H1 (cell line): ENCODE results near the gene ADGRV1. TPM values are rescaled to one million over a fixed set of nuclear protein-coding genes. Genes with fewer than 3 reads are reported as not detected.

Experiments used
- CTCF ChIA-PET: fragments of 300-600 bp; sonication (Branson Sonifier 250); formaldehyde crosslinking; loops from one replicate; lab custom pipeline; 2021; ENCODE audit not compliant: partially characterized antibody; lab: Charles Lee
- POLR2A ChIA-PET: fragments of 300-600 bp; sonication (Branson Sonifier 250); formaldehyde crosslinking; loops from one replicate; lab custom pipeline; 2021; ENCODE audit warnings: inconsistent platforms; ENCODE audit not compliant: partially characterized antibody; lab: Charles Lee
- DNase-seq, 2 experiments: peaks; one replicate each; pipeline versions ENCODE4 v3.0.0 to v3.0.0-alpha.2; 2010 to 2022; ENCODE audit warnings: low spot score in 2 of 2, low read depth in 1 of 2, mixed read lengths in 1 of 2
- FAIRE-seq: peaks from 2 replicates; lab custom pipeline; 2011; peaks lifted over from hg19 to GRCh38; lab: Jason Lieb, UNC
- H2AFZ ChIP-seq: 2 replicates; pipeline ENCODE4 v1.8.1; 2012; ENCODE audit warnings: low read length, inconsistent platforms
- H2AK5ac ChIP-seq: 2 replicates; pipeline ENCODE4 v1.6.1; 2013; ENCODE audit warnings: low read depth, low read length
- H2BK120ac ChIP-seq: replicated peaks from 2 replicates; pipeline ENCODE3; 2013; ENCODE audit warnings: low read depth, low read length, inconsistent platforms
- H2BK12ac ChIP-seq: 2 replicates; pipeline ENCODE4 v1.6.1; 2013; ENCODE audit warnings: low read depth, low read length
- H2BK15ac ChIP-seq: 2 replicates; pipeline ENCODE4 v1.6.1; 2013; ENCODE audit warnings: low read length
- H2BK20ac ChIP-seq: 2 replicates; pipeline ENCODE4 v1.6.1; 2013; ENCODE audit warnings: low read length
- H2BK5ac ChIP-seq: 2 replicates; pipeline ENCODE4 v1.6.1; 2013; ENCODE audit warnings: low read depth, low read length
- H3K14ac ChIP-seq: 2 replicates; pipeline ENCODE4 v1.6.1; 2013; ENCODE audit warnings: inconsistent platforms; ENCODE audit not compliant: insufficient read length
- H3K18ac ChIP-seq: 2 replicates; pipeline ENCODE4 v1.6.1; 2013; ENCODE audit warnings: low read length; ENCODE audit errors: extremely low read depth
- H3K23ac ChIP-seq: 2 replicates; pipeline ENCODE4 v1.6.1; 2013; ENCODE audit warnings: inconsistent platforms; ENCODE audit not compliant: insufficient read length
- H3K23me2 ChIP-seq: 2 replicates; pipeline ENCODE4 v1.6.1; 2013; ENCODE audit warnings: low read depth, low read length
- H3K27ac ChIP-seq: 2 replicates; pipeline ENCODE4 v1.6.1; 2011; ENCODE audit warnings: low read depth, low read length, inconsistent platforms
- H3K27me3 ChIP-seq, 4 experiments: replicated peaks in 1 of 4; 1 replicate in 1 of 4; 2 replicates in 3 of 4; pipeline versions ENCODE4 v1.6.1 to v1.8.1; 2011 to 2013; ENCODE audit warnings: low read length in 3 of 4, mild to moderate bottlenecking in 3 of 4, inconsistent platforms in 2 of 4, mixed read lengths in 2 of 4, moderate library complexity in 1 of 4; ENCODE audit not compliant: control insufficient read depth in 3 of 4, insufficient read depth in 3 of 4; ENCODE audit errors: extremely low read depth in 1 of 4
- H3K36me3 ChIP-seq, 4 experiments: 2 replicates each; pipeline versions ENCODE4 v1.6.1 to v1.8.1; 2011 to 2013; ENCODE audit warnings: mild to moderate bottlenecking in 4 of 4, low read length in 3 of 4, moderate library complexity in 2 of 4, control low read depth in 1 of 4, inconsistent platforms in 1 of 4; ENCODE audit not compliant: insufficient read depth in 4 of 4, control insufficient read depth in 2 of 4
- H3K4ac ChIP-seq: replicated peaks from 2 replicates; pipeline ENCODE3; 2013; ENCODE audit warnings: low read length, low read depth, mixed read lengths, inconsistent platforms; ENCODE audit not compliant: insufficient read length
- H3K4me1 ChIP-seq, 4 experiments: replicated peaks in 1 of 4; 1 replicate in 1 of 4; 2 replicates in 3 of 4; pipeline versions ENCODE4 v1.6.1 to v1.8.1; 2011 to 2013; ENCODE audit warnings: low read length in 3 of 4, inconsistent platforms in 2 of 4, mixed read lengths in 1 of 4; ENCODE audit not compliant: insufficient read depth in 4 of 4, control insufficient read depth in 3 of 4
- H3K4me2 ChIP-seq, 2 experiments: 2 replicates each; pipeline versions ENCODE4 v1.6.1 to v1.8.1; 2011 to 2013; ENCODE audit warnings: low read depth in 2 of 2, low read length in 2 of 2, control low read depth in 1 of 2, inconsistent platforms in 1 of 2, mild to moderate bottlenecking in 1 of 2; ENCODE audit not compliant: insufficient read depth in 1 of 2
- H3K4me3 ChIP-seq, 4 experiments: fragments of 200-600, 300-600 bp in 1 of 4; sonication (generic), shearing (Covaris generic), sonication (Bioruptor Twin) in 1 of 4; 2 replicates each; pipeline versions ENCODE4 v1.5.1 to v1.8.1; 2011 to 2016; ENCODE audit warnings: low read length in 4 of 4, low read depth in 3 of 4, control low read depth in 2 of 4, inconsistent platforms in 2 of 4, mild to moderate bottlenecking in 2 of 4, mixed read lengths in 1 of 4, moderate library complexity in 1 of 4; ENCODE audit not compliant: insufficient read depth in 2 of 4; ENCODE audit errors: extremely low read depth in 1 of 4
- H3K56ac ChIP-seq: replicated peaks from 2 replicates; pipeline ENCODE3; 2013; ENCODE audit warnings: low read depth, mild to moderate bottlenecking, mixed read lengths, low read length, inconsistent platforms; ENCODE audit not compliant: insufficient read length
- H3K79me1 ChIP-seq: 2 replicates; pipeline ENCODE4 v1.6.1; 2013; ENCODE audit warnings: low read depth, low read length, control low read depth
- H3K79me2 ChIP-seq, 2 experiments: 2 replicates each; pipeline versions ENCODE4 v1.6.1 to v1.8.1; 2012 to 2013; ENCODE audit warnings: low read length in 2 of 2, mild to moderate bottlenecking in 2 of 2, inconsistent platforms in 1 of 2; ENCODE audit not compliant: insufficient read depth in 2 of 2, control insufficient read depth in 1 of 2
- H3K9ac ChIP-seq, 4 experiments: replicated peaks in 1 of 4; 1 replicate in 1 of 4; 2 replicates in 3 of 4; pipeline versions ENCODE4 v1.6.1 to v1.8.1; 2011 to 2013; ENCODE audit warnings: low read depth in 3 of 4, low read length in 3 of 4, control low read depth in 2 of 4, mild to moderate bottlenecking in 2 of 4, moderate library complexity in 2 of 4, inconsistent platforms in 1 of 4; ENCODE audit errors: extremely low read depth in 1 of 4
- H3K9me3 ChIP-seq, 2 experiments: 2 replicates each; pipeline versions ENCODE4 v1.6.1 to v1.8.1; 2012 to 2013; ENCODE audit warnings: mild to moderate bottlenecking in 2 of 2, moderate library complexity in 2 of 2, control low read depth in 1 of 2, inconsistent platforms in 1 of 2, low read depth in 1 of 2, low read length in 1 of 2, mixed read lengths in 1 of 2; ENCODE audit not compliant: insufficient read depth in 2 of 2
- H4K20me1 ChIP-seq, 2 experiments: replicated peaks in 1 of 2; 2 replicates each; pipeline versions ENCODE3 to v1.8.1; 2011 to 2013; ENCODE audit warnings: inconsistent platforms in 2 of 2, low read length in 2 of 2, mild to moderate bottlenecking in 1 of 2; ENCODE audit not compliant: insufficient read depth in 2 of 2, control insufficient read depth in 1 of 2
- H4K5ac ChIP-seq: 2 replicates; pipeline ENCODE4 v1.6.1; 2013; ENCODE audit warnings: low read length, low read depth, mixed read lengths, inconsistent platforms; ENCODE audit not compliant: insufficient read length
- H4K8ac ChIP-seq: 2 replicates; pipeline ENCODE4 v1.8.0; 2013; ENCODE audit warnings: mild to moderate bottlenecking, moderate library complexity, low read length, inconsistent platforms; ENCODE audit not compliant: insufficient read depth; ENCODE audit errors: extremely low read depth
- H4K91ac ChIP-seq: replicated peaks from 2 replicates; pipeline ENCODE3; 2013; ENCODE audit warnings: low read length, mixed read lengths, inconsistent platforms; ENCODE audit not compliant: insufficient read length
- BCL11A ChIP-seq, 2 experiments: IDR thresholded peaks; one replicate each; pipeline ENCODE4 v1.6.1; 2011; ENCODE audit warnings: low read depth in 2 of 2, low read length in 2 of 2, mild to moderate bottlenecking in 2 of 2
- BRCA1 ChIP-seq: IDR thresholded peaks from 2 replicates; pipeline ENCODE4 v1.6.1; 2012; ENCODE audit warnings: low read depth, low read length, improper control_type of control experiment
- CBX8 ChIP-seq: fragments of 300-800, 300-1000 bp; sonication (generic); IDR thresholded peaks from 2 replicates; pipeline ENCODE4 v1.7.1; 2016; ENCODE audit warnings: low read depth, low read length, borderline replicate concordance
- CREB1 ChIP-seq: IDR thresholded peaks from 2 replicates; pipeline ENCODE4 v1.6.1; 2012; ENCODE audit warnings: inconsistent platforms
- E2F6 ChIP-seq: IDR thresholded peaks from 2 replicates; pipeline ENCODE4 v1.6.1; 2012; ENCODE audit warnings: inconsistent platforms
- MAFK ChIP-seq: IDR thresholded peaks from 2 replicates; pipeline ENCODE4 v1.6.1; 2012; ENCODE audit warnings: low read depth, mild to moderate bottlenecking, improper control_type of control experiment, low read length
- MAX ChIP-seq: IDR thresholded peaks from 2 replicates; pipeline ENCODE4 v1.6.1; 2012; ENCODE audit warnings: inconsistent platforms
- NANOG ChIP-seq: IDR thresholded peaks from 2 replicates; pipeline ENCODE4 v1.6.1; 2011; ENCODE audit warnings: low read length, low read depth, mild to moderate bottlenecking, inconsistent platforms; ENCODE audit not compliant: insufficient read depth, poor library complexity, severe bottlenecking
- POLR2A ChIP-seq, 2 experiments: IDR thresholded peaks; 1 replicate in 1 of 2; 2 replicates in 1 of 2; pipeline ENCODE4 v1.6.1; 2011; ENCODE audit warnings: low read depth in 2 of 2, low read length in 2 of 2, mild to moderate bottlenecking in 2 of 2; ENCODE audit errors: control extremely low read depth in 1 of 2
- POLR2AphosphoS5 ChIP-seq: IDR thresholded peaks from 2 replicates; pipeline ENCODE4 v1.6.1; 2011; ENCODE audit warnings: low read depth, low read length
- POU5F1 ChIP-seq: IDR thresholded peaks from 2 replicates; pipeline ENCODE4 v1.6.1; 2011; ENCODE audit warnings: low read depth, mild to moderate bottlenecking, low read length, moderate library complexity
- SUZ12 ChIP-seq: fragments of 200-600 bp; sonication (generic); IDR thresholded peaks from 2 replicates; pipeline ENCODE4 v1.6.1; 2012; ENCODE audit warnings: mild to moderate bottlenecking, inconsistent platforms, low read length, moderate library complexity, mixed read lengths
- polyA plus RNA-seq, 7 experiments: library from polyadenylated mRNA; depleted of rRNA in 3 of 7; stranded (reverse) in 5 of 7; unstranded in 2 of 7; fragments of >200 nt in 5 of 7; fragments of 200-250 nt in 2 of 7; gene quantifications; 1 replicate in 5 of 7; 2 replicates in 1 of 7; 4 replicates in 1 of 7; pipeline versions ENCODE4 v1.2.1 to v1.2.3, GENCODE V29; 2011 to 2013; ENCODE audit warnings: missing spikeins in 2 of 7, mixed read lengths in 2 of 7
- total RNA-seq: library from RNA; stranded (reverse); fragmentation: NEBNext Ultra II Directional; extraction: Animal tissue kit (Norgen Biotek cat#: 25700); gene quantifications from 2 replicates; pipeline ENCODE4 v1.2.1, GENCODE V29; 2021
- TF ChIP-seq, protein P1 (sequence below), 3 experiments: IDR thresholded peaks; 1 replicate in 2 of 3; 2 replicates in 1 of 3; pipeline versions ENCODE4 v1.5.1 to v1.6.1; 2011; ENCODE audit warnings: low read length in 3 of 3, mild to moderate bottlenecking in 3 of 3, inconsistent platforms in 2 of 3, low read depth in 1 of 3, moderate library complexity in 1 of 3; ENCODE audit not compliant: insufficient read depth in 1 of 3; ENCODE audit errors: control extremely low read depth in 1 of 3

Gene ADGRV1
- total and polyA plus RNA-seq, 2 of the 8 experiments (the other 6 are each of a cell fraction or from before 2014, with no cell fraction given): 53.1 to 62.2 TPM

DNA sequence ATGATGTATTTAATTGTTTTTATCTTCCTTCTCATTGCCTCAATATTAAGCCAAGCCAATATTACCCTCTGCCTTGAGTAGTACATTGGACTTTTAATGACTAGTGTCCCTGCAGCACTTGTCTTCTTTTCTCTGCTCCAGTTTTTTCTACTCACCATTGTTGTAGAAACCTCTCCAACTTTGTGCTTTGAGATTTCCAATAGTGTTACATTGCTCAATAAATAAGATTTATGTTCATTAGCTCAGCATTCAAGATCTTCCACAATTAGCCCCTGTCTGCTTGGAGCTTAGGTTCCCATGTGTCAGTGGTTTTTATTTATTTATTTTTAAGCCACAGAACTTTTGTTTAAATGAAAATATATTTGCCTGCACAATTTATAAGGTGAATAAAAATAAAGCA is 145.3 kb downstream of the ADGRV1 start:
- H3K4me1 ChIP-seq: no peaks in the 10 kb centered on the region
- no peak overlapping the region for H2BK5ac ChIP-seq
- no peaks in the 10 kb centered on the region for H3K9me3 ChIP-seq
- DNase-seq (no peak), FAIRE-seq (no peak)
- no peak overlapping the region for H3K4me3 ChIP-seq
- no peak overlapping the region for H2BK15ac ChIP-seq
- CTCF ChIA-PET: interaction anchor here (0.6 kb wide), 1 partner anchor 68 kb away, joined by 3 read pairs; no protein-coding TSS in a partner anchor
- H4K91ac ChIP-seq: no peak overlapping the region
- H4K20me1 ChIP-seq: peaks cover 0 to 3% of the 10 kb centered on the region in 2 experiments
- H4K8ac ChIP-seq: no peak overlapping the region
- no peaks in the 10 kb centered on the region for H3K79me1 ChIP-seq
- no peak overlapping the region for H3K56ac ChIP-seq
- no peak overlapping the region for H3K23ac ChIP-seq
- peaks cover 0 to 30% (median 10%) of the 10 kb centered on the region in 4 experiments; a peak in 5 of 8 replicates for H3K36me3 ChIP-seq
- H3K27ac ChIP-seq: no peak overlapping the region
- no peak overlapping the region for H2AK5ac ChIP-seq
- no peak overlapping the region for H3K14ac ChIP-seq
- H3K18ac ChIP-seq: no peak overlapping the region
- POLR2A ChIA-PET: no interaction called here
- H3K4ac ChIP-seq: no peak overlapping the region
- H4K5ac ChIP-seq: no peak overlapping the region
- no peaks in the 10 kb centered on the region for H3K23me2 ChIP-seq
- H3K79me2 ChIP-seq: no peaks in the 10 kb centered on the region
- no peak overlapping the region for H2BK20ac ChIP-seq
- H2BK12ac ChIP-seq: no peak overlapping the region
- H3K9ac ChIP-seq: no peak overlapping the region
- H3K4me2 ChIP-seq: no peak overlapping the region
- H3K27me3 ChIP-seq: no peaks in the 10 kb centered on the region
- no peak overlapping the region for H2BK120ac ChIP-seq
- H2AFZ ChIP-seq: no peak overlapping the region
- TF ChIP-seq, protein P1, sequence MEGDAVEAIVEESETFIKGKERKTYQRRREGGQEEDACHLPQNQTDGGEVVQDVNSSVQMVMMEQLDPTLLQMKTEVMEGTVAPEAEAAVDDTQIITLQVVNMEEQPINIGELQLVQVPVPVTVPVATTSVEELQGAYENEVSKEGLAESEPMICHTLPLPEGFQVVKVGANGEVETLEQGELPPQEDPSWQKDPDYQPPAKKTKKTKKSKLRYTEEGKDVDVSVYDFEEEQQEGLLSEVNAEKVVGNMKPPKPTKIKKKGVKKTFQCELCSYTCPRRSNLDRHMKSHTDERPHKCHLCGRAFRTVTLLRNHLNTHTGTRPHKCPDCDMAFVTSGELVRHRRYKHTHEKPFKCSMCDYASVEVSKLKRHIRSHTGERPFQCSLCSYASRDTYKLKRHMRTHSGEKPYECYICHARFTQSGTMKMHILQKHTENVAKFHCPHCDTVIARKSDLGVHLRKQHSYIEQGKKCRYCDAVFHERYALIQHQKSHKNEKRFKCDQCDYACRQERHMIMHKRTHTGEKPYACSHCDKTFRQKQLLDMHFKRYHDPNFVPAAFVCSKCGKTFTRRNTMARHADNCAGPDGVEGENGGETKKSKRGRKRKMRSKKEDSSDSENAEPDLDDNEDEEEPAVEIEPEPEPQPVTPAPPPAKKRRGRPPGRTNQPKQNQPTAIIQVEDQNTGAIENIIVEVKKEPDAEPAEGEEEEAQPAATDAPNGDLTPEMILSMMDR (IDR thresholded peaks at IDR 0.05; ENCODE audit: control extremely low read depth in 1 of 3, insufficient read depth in 1 of 3, low read depth in 1 of 3, low read length in 3 of 3): no peak
- TF ChIP-seq POLR2AphosphoS5 (no peak), SUZ12 (no peak), CREB1 (no peak), POU5F1 (no peak), CBX8 (no peak), POLR2A (IDR thresholded peaks at IDR 0.05; ENCODE audit: control extremely low read depth in 1 of 2, low read depth in 2 of 2, low read length in 2 of 2) (no peak), NANOG (no peak), BRCA1 (no peak), MAX (no peak), BCL11A (IDR thresholded peaks at IDR 0.05; ENCODE audit: low read depth in 2 of 2, low read length in 2 of 2) (no peak), E2F6 (no peak), MAFK (no peak)
